SIG-M5 treated with dmso at 0.1 percent for 504 hours (cell line): Measurements from ENCODE around the gene CAPS.
"Not testable (repeated sequence)": the region's sequence is repeated elsewhere in the genome, so short reads cannot be mapped to it uniquely, and the experiment has no call there.

Experiments used
- DNase-seq: peaks from one replicate; lab custom pipeline; 2025; ENCODE audit not compliant: unreplicated experiment; lab: John Stamatoyannopoulos, UW

CAPS gene

DNA sequence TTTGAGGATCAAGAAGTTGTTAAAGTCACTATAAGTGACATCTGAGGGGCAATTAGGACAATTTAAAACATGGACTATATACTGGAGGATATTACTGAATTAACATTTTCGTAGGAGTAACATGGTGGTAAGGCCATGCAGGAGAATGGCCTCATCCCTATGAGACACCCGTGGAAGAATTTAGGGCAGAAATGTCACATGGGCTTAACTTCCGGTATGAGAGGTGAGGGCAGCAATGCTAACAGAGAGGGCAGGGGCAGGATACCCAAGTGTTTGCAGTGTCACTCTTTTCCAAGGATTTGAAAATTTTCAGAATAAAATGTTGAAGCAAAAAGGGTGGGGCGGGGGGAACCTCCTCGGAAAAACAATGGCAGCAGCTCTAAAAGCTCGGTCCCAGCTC, 40.2 kb downstream of the CAPS start:
- DNase-seq, result no peak

DNA sequence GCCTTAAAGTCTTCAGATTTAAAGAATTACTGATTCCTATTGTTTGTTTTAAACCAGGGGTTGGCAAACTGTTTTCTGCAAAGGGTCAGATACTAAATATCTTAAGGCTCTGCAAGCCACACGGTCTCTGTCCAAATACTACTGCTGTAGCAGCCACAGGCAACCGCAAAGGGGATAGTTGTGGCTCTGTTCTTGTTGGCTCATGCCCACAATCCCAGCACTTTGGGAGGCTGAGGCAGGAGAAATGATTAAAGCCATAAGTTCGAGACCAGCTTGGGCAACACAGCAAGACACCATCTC, 41.5 kb downstream of the CAPS start:
- no peak for DNase-seq

DNA sequence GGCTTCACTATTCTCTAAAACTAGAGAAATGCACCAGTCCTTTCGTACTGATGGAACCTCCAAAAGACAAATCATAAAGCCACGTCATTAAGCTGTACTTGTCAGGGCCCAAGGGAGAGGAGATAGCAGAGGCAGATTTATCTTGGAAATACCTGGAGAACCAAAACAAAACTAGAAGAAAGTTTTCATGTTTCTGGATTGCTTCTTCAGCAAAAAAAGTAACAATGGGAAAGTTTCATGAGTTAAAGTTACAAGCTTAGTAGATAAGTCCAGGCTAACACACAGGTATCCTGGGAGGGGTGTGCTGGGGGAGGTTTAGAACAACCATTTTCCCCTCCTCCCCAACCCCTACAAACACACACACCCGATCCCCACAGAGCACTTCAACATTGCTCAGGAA, 42.3 kb downstream of the CAPS start:
- no peak for DNase-seq

DNA sequence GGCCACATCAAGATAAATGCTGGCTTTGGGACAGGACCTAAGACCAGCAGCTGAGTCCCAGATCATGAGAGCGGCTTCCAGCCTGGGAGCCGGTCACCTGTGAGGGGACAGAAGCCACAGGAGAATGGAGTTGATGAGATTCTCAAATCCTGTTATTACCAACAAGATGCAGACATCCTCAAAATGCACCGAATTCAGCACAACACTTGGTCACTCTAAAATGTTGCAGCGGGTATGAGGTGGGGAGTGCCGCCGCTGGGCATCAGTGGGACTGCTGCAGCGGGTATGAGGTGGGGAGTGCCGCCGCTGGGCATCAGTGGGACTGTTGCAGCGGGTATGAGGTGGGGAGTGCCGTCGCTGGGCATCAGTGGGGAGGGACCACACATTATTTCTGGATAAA, 42.7 kb downstream of the CAPS start:
- no peak for DNase-seq

DNA sequence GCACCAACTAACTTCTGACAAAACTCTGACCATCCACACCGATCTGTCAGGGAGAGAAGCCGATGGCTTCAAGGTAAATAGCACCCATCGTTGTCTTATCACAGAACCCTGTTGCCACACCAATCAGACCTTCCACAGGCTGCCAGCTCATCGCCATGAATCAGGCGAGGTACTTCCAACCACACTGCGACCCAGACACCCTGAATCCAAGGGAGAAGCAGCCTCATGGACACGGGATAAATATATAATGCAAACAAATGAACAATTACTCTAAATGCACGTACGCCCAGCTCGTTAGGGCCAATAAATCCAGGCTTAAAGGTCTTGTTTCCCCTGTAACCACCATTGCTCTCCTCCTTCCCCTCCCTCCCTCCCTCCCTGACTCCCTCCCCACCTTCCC, 43.1 kb downstream of the CAPS start:
- DNase-seq, result no peak

DNA sequence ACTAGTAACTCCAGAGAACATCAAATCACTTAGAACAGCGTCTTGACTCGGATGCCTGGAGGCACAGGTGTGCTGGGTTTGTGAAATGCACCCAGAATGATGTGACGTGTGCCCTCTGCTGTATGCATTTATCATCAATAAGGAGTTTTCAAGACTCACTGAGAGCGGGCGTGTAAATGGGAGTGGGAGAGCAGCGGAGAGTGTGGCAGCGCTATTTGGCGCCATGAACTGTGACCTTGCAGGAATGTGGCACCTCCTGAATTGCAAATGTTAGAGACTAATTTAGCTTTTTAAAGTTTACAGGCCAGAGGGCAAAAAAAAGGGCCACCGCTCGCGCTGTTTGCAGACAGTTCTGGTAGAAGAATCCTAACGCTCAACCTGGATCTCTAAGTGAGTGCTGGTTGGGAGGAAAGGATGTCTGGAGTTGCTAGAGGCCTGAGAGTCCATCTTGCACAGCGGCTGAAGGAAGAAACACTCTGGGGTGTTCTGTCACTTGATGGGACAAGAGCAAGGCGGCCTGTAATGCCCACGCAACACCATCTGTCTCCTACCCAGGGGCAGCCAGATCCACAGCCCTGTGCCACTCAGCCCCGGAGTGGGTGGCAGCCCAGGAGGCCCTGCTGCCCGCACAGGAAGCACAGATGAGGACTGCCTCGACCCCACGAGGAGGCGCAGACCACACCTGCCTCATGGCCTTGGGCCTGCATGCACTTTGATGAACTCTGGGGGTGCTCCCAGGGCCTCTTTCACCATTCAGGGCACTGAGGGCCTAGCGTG, 44.2 kb downstream of the CAPS start:
- DNase-seq, result no peak

DNA sequence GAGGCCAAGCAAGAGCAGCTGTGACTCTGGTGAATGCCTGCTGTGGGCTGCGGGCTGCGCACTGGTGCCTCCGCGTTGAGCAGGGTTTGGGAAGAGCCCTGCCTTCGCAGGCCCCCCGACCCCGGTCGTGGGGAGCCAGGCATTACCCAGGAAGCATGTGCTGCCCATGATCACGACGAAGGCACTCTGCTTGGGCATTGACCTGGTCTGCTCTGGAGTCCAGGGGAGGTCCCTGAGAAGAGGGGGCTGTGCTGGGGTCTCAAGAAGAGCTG, 44.7 kb downstream of the CAPS start:
- no peak for DNase-seq

DNA sequence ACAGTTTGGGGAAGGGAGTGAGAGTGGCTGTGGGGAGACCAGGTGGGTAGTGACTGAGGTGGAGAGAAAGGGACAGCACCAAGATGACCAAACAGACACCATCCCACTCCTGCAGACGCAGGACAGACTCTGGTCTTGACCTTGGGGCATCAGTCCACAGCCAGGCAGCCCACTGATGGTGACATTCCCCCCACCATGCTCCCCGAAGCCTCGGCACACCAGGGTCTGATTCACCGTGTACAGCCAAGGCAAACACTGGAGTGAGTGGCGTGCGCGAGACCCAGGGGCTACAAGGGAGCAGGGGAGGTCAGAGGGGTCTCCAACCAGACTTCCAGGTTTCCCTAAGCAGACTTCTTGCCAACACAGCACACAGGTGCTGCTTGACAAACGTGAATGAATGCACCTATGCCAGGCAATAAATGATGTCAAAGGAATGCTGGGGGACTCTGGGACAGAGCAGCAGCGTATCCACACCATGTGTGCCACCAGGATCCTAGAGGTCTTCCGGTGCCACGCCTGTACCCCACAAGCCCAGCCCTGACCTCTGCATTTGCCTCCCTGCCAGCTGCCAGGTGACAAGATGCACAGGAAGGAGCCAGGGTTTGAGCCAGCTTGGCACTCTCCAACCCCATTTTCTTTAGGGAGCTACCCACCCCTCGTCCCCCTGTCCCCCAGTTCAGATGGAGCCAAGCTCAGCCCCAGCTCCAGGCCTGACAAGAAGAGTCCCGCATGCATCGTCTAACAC, 45.4 kb downstream of the CAPS start:
- no peak for DNase-seq

DNA sequence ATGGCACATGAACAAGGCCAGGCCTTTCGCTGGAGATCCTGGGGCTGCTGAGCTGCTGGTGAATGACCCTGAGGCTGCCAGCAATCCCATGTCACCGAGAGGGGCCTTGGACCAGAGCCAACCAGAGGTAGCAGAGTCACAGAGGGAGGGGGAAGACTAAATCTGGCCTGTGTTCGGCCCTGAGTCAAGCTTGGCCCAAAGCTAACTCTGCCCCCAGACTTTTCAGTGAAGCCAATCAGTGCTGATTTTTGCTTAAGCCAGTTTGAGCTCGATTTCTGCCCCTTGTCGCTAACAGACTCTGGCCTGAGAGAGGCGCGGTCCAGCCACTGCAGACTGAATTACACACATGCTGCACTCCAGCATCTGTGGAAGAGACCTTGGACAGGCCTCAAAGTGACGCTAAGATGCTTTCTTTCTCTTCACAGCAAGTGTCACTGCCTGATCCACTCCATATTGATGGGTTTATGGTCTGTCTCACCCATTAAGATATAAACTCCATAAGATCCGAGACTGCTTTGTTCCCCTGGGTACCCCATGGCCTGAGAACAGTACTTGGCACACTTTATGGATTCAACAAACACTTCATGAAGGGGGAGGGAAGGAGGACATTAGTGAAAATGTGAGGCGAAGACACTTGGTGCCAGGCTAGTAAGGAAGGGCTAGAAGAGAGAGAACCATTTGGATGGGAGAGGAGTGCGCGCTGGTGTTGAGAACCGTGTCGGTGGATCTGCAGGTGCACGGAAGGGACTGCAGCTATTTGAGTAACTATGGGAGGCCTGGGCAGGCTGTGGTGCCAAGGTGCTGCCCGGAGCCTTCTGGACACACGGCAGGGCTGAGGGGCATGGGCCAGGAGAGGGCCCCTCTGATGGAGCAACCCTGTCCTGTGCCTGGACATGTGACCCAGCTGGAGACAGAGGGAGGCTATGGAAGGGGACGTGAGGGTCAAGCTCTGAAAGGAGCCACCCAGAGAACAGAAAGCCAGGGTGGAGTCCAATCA, 46.2 kb downstream of the CAPS start:
- DNase-seq, result no peak

DNA sequence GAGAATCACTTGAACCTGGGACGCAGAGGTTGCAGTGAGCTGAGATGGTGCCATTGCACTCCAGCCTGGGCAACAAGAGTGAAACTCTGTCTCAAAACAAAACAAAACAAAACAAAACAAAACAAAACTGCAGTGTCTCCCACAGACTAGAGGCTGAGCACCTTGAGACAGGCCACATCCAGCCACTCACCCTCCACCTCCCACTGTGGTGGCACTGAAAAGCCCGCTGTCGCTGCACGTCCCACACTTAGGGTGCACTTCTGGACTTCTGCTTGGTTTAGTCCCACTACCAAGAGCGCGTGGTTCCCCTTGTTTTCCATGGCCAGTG, 47.6 kb downstream of the CAPS start:
- not testable (repeated sequence) for DNase-seq

DNA sequence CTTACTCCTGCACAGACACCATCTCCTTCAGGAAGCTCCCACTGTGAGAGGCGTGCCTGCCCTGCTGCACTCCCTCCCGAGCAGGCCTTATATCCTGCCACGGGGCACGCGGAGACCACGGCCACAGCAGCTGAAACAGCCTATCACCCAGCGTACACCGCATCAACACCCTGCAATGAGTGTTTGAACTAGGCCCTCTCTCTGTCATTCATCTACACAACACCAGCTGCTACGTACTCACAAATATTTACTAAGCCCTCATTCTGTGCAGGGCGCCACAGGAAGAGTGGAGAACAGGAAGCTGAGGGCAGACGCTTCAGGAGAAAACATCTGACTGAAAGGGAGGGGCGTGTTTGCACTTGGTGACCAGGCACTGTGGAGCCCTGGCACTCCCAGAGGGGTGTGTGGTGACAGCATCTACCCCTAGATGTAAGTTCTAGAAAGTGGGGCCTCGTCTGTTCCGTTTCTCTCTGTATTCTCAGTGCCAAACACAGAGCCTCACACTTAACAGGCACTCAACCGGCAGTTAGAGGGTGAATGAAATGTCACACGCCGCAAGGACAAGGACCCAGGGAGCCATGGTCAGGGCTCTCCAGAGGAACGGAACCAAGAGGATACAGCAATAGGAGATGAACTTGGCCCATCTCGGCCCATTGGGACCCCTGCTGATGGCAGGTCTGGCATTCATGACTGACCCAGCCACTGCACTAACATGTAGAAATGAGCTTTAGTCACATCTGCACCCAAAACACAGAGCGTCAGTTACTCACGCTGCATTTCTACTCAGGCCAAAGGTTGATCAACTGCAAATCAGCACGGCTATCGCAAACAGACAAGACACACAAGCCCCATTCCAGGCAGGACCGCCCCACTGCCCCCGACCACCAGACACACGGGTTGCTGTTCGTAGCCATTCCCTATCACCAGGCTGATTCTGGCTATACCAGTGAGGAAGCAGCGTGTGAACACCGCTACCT, 48.2 kb downstream of the CAPS start:
- DNase-seq, result no peak

DNA sequence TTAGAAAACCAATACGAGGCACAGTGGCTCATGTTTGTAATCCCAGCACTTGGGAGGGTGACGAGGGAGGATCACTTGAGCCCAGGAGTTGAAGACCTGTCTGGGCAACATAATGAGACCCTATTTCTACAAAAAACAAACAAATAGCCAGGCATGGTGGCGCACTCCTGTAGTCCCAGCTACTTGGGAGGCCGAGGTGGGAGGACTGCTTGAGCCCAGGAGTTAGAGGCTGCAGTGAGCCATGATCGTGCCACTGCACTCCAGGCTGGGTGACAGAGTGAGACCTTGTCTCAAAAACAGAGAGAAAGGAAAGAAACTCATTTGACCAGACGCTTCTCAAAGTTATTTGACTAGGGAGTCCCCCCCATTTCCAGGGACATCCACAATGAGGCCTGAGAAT, 49.2 kb downstream of the CAPS start:
- DNase-seq, result not testable (repeated sequence)

DNA sequence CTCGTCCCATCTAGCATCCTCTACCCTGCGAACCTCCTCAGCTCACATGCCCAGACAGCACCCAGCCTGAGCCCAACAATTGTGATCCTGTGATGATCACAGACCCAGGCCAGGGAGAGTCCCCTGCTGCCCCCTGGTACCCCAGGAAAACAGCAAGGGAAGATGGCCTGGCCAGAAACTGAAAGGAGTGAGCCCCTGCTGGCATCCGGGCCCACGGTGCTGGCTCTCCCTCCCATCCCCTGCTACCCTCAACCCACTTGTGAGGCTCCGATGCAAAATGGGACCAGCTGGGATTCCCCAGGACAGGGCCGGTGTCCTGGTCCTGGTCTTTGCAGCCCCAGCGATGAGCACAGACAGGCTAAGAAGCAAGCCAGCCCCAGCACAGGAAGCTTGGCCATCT, 49.8 kb downstream of the CAPS start:
- no peak for DNase-seq

DNA sequence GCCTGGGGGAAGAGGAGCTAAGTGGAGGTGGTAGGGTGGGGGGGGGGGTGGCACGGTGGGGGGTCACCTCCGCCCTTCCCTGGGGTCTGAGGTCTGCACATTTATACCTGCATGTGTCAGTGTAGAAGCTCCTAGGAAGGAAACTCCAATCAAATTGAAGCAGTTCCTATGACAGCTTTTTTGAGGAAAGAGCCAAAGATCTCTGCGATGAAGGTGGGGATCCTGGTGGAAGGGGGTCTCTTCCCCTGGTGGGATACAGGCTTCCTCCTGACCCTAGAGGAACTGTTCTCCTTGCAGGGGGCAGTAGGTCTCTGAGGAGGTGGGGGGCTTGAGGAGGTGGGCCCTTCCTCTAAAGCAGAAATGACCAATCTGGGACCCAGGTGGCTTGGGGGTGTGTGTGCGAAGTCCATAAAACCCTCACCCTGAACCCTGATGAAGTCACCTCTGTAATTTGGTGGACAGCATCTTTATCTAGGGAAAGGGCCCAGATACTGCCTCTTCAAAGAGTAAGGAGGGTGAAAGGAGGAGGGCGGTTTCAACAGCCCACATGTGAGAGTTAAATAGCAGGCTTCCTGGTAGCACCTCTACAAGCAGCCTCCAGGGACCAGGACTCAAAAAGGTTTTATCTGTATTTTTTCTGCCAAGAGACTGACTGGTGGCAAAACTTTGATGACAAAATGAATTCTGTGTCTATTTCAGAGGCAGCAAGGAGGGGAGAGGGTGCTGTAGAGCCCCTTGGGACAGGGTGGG, 50.9 kb downstream of the CAPS start:
- no peak for DNase-seq
